HG03280 (cell line): Measurements from ENCODE around the gene APMAP.
"Not testable (repeated sequence)": the region's sequence is repeated elsewhere in the genome, so short reads cannot be mapped to it uniquely, and the experiment has no call there.

Experiments used
- ATAC-seq: cut with Tn5 transposase; IDR thresholded peaks from one replicate; pipeline ENCODE4 v1.9.1; 2021; ENCODE audit warnings: mild to moderate bottlenecking, moderate library complexity; ENCODE audit not compliant: unreplicated experiment

APMAP gene

DNA sequence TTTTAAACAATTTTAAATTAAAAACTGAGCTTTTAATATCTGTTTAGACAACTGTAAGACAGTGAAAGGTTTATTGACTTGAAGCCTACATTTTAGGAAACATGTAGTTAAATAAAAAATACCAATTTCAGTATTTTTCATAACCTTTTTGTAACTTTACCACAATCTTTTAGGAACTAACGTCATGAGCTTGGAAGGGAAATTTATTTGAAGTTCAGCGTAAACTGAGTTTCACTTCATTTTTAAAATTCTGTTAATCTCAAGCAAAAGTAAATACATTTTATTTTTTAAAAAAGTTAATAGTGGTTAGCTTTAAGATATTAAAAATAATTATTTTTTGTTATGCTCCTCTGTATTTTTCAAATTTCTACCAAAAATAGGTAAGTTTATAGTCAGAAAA lies 38.0 kb downstream of the APMAP start:
- no peak for ATAC-seq

DNA sequence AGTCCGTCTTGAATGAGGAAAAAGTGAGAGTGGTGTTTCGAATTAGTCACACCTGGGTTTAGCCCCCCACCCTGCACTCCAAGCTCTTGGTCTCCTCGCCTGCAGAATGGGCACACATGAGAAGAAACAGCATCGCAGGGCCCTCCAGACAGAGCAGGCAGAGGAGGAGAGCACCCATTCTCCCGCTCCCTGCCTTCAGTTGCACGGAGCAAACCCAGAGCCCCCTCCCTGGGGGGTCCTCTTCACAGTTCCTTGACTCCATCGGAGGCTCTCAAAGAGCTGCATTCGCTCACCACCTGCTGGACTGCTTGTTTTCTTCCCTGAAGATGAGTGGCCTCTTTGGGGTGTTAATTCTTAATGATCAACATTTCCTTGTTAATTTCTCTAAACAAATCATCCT lies 38.4 kb downstream of the APMAP start:
- no peak for ATAC-seq

DNA sequence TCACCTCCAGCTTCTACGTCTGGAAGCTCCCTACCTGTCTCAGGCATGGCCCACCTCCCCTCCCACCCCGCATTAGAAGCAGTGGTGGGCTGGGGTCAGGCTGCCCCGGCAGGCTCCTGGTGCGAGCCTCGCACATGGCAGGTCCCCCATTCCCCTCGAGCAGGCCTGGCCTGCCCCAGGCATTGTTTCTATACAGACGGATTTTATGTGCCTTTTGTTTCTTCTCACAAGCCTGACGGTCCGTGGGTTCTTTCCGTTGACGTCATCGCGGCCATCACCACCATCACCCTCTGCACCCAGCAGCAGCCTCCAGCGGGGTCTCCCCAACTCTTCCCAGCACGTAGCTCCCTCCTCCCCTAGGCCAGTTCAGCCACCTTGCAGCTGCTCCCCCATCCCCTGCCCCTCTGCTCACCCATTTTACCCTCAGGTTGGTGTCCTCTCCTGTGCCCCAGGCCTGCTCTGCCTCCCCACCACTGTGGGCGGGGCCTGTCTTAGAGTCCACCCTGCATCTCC lies 38.9 kb downstream of the APMAP start:
- ATAC-seq: no peak

DNA sequence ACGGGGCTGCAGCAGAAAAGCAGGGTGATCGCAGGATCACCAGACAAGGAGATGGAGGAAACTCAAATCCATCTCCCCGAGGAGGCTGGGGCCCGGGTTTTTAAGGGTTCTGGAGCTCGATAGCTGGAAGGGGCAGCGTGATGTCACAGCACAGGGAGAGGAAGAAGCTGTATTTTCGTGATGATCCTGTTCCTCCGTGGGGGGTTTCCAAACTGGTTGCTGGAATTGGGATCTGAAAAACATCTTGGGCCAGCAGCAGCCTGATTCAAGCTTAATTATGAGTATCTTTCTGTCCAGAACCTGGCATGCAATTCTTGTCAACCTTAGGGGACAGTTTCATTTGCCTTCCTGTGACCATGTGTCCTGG lies 39.4 kb downstream of the APMAP start:
- ATAC-seq: no peak

DNA sequence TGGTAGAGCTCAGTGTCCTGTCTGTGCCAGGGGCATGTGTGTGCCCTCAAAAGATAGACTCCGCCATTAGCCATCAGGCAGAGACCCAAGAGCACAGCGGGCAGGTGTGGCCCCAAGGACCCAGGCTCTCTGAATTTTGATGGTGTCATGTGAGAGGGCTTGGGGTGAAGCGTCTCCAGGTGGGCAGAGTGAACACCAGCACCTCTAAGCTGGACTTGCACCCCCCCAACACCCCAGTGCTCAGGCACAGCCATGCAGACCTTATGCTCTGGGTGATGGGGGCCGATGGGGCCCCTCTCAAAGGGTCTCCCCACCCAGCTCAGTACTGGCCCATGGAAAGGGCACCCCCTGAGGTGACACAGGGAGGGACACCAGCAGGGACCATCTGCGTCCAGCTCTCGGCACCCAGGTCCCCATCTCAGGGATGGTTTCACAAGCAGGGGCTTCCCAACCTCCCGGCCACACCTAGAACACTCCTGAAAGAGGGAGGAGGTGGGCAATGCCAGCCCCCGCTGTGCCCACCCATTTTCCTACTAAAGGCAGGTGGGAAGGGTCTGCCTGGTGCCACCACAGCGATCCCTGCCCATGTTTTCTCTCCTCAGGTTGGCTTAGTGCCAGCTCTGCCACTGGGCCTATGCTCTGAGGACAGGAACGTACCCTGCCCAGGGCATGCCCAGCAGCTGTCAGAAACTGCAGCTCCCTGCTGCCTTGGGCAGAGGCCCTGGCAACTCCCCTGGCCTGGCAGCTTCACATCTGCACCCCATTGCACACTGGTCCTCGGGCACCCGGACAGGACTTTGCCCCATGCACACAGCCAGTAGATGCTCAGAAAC lies 40.0 kb downstream of the APMAP start:
- no peak for ATAC-seq

DNA sequence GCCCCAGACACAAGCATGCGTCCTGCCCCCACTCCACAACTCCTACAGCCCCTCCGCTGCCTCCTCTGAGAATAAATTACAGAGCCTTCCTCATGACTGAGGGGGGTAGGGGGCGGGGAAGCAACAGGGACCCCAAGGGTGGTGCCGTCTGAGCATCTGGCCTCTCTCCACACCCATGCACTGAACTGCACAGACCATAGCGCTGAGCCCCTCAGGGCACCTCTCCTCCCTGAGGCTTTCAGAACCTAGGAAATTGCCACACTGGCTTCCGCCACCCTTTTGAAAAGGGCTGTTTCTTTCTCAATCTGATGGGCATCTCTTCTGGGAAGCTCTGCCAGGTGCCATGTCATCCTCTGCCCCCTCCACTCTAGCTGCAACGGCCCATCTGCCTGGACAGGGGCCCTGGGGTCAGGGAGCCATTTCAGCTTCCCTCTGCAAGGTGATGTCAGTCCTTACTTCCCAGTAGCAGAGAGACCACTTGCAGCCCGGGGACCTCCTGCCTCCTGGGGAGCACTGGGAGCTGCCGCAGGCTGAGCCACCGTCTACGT lies 40.9 kb downstream of the APMAP start:
- ATAC-seq: no peak

DNA sequence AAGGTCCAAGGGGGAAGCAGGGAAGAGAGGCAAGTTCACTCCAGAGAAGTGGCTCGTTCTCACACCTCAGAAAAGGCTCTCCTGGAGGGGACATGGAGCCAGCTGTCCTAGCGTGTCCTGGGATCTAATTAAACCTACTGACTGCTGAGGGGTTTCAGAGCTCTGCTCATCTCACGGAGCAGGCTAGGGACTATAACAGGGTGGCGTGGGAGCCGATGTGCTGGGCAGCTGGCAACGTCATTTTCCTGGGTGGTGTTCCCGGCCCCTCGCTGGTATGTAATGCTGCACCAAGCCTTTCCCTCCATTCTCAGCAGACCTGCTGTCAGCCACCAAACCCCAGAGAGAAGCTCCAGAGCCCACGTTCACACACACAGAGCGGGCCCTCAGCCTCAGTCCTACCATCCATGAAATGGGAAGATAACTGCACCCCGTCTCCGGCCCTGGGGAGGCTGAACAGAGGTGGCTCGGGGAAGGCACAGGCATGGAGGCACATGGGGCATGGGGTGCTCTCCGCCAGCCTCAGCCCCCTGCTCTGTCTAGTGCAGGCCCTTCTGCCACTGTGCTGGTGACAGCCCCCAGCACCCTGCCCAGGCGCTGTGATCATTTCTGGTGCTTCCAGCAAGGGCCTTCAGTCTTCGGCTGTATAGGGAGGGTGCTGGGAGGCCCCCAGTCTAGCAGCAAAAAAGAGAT lies 41.6 kb downstream of the APMAP start:
- ATAC-seq: no peak

DNA sequence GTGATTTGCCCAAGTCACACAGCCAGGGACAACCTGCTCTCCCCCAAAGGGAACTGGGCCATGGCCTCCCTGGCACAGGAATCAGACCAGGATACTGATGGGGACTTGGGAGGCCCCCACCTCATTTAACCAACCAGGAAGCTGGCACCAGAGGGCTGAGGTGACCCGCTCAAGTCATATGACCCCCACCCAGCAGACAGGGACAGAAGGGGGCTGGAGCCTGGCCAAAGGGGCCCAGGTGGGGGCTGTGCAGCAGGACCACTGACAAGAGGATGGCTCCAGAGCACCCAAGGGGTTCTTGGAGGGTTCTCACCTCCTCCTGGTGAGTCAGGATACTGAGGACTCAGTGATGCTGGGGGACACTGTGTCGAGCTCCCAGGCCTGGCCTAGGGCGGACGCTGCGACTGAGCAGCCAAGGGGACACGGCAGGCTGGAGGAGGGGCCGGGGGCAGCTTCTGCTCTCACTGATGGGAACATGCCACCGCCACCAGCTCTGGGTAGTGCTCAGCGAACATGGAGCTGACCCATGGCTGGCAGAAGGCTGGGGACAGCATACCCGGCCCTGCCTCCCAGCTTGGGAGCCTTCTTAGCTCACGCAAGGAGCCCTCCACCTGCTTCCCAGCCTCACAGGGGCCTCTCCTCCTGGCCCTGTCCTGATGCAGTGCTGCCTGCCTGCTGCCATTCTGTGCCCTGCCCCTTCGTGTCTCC lies 42.3 kb downstream of the APMAP start:
- ATAC-seq: no peak

DNA sequence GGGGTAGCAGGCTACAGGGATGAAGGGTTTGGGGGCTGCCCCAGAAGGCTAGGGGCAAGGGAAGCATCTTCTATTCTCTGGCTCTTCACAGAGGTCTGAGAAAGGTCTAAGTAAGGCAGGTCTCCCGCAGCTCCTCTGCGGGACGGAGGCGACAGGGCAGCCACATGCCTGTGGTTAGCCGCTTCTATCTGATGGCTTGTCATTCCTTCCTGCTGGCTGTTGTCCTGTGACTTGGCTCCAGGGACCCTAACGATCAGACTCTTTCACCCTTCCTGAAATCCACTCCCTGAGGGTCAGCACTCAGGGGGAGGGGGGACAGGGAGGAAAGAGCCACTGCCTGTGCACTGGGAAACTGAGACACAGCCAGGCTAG lies 42.8 kb downstream of the APMAP start:
- no peak for ATAC-seq

DNA sequence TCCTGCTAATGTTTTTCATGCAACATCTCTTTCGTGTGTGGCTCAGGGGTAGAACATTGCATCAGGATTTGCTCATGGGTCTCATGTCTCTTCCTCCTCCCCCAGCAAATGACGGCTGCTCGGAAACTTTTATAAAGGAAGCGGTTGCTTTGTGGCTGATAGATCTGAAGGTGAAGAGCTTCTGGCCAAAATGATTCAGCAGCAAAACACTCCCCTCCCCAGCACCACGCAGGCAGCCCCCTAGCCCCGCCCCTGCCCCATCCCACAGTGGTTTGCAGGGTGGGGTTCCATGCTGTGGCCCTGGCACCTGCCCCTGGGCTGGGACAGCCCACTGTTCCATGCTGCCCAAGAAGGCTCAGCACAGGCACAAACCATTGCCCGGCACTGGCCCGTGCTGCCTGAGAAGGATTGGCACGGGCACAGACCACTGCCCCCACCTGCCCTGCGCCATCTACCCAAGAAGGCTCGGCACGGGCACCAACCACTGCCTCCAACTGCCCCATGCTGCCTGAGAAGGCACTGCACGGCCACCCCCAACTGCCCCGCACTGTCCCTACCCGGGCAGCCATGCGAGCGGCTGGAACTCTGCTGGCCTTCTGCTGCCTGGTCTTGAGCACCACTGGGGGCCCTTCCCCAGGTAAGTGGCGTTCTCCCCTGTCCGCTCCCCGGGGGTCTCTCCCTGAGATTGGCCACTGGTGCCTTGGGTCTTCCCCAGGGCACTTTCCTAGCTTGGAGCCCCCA lies 43.4 kb downstream of the APMAP start, which contains the start of gene CST7:
CST7 (plus strand) TSS at position 331 of the 741 bp plus-strand sequence; CDS start at position 568, 237 bp downstream.
- no peak for ATAC-seq

DNA sequence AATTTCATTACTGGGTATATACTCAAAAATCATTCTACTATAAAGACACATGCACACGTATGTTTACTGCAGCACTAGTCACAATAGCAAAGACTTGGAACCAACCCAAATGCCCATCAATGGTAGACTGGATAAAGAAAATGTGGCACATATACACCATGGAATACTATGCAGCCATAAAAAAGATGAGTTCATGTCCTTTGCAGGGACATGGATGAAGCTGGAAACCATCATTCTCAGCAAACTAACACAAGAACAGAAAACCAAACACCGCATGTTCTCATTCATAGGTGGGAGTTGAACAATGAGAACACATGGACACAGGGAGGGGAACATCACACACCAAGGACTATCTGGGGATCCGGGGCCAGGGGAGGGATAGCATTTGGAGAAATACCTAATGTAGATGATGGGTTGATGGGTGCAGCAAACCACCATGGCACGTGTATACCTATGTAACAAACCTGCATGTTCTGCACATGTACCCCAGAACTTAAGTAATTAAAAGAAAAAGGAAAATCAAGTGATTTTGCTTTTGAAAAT lies 44.1 kb downstream of the APMAP start:
- not testable (repeated sequence) for ATAC-seq

DNA sequence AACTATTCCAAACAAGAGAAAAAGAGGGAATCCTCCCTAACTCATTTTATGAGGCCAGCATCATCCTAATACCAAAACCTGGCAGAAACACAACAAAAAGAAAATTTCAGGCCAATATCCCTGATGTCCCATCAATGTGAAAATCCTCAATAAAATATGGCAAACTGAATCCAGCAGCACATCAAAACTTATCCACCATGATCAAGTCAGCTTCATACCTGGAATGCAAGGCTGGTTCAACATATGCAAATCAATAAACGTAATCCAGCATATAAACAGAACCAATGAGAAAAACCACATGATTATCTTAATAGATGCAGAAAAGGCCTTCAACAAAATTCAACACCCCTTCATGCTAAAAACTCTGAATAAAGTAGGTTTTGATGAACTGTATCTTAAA lies 46.2 kb downstream of the APMAP start:
- not testable (repeated sequence) for ATAC-seq

DNA sequence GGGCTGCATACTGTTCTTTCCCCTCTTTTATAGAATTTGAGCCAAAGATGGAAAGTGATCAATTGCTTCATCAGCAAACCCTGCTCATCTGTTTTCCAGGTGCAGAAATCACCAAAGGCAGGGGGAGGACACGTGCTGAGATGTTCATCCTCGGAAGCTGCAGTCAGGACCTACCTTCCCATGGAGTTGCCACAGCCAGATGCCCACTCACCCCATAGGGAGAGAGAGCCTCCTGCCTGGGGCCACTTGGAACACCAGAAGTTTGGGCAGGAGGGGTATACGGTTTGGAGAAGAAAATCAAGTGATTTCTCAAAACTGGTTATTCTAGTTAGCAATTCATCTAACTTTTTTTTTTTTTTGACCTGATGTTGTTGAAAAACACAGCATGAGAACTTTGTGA lies 48.8 kb downstream of the APMAP start:
- ATAC-seq: no peak

DNA sequence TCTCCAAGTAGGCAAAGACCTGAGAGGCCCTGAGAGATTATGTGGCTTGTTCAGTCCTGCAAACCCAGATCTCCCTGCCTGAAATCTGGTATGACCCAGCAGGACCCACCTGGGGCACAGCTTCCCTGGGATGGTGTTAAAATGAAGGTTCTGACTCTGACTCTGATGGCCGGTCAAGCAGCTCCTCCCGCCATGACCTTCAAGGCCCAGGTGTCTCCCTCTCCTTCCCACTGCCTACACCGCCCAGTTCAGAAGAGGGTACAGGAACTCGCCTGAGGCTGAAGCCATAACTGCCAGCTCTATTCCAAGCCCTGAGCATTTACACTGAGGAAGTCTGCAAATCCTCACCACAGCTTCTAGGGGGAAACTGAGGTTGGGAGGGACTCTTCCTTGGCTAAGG lies 49.4 kb downstream of the APMAP start:
- no peak for ATAC-seq

DNA sequence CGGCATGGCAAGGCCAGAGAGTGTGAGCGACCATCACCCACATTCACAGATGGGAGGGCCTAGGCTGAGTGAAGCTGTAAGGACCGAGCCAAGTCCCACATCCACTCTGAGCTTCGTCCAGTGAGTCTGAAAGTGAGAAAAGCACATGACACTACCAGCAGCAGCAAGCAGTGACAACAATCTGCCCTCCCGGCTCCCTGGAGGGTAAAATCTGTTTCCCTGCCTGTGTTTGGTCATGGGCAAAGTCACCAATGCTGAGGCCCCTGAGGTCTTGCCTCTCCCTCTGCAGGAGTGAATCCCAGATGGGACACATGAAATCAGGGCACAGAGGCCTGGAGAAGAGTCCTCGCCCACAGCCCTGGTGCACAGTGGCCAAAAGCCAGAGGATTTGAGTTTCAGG lies 49.9 kb downstream of the APMAP start:
- ATAC-seq: no peak

DNA sequence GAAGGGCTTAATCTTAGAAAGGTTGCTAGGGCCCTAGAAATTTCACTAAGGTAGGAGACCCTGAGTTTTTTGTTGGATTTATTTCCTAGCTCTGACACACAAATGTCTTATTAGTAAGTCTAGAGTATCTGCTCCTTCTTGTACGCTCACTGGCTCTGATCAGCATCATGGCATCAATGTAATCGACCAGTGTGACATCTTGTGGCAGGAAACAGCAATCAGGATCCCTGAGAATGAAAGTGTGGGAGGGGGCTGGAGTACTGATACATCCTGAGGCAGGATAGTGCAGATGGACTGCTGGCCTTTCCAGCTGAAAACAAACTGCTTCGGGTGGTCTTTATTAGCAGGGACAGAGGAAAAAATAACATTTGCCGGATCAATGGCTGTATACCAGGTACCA lies 53.5 kb downstream of the APMAP start:
- no peak for ATAC-seq

DNA sequence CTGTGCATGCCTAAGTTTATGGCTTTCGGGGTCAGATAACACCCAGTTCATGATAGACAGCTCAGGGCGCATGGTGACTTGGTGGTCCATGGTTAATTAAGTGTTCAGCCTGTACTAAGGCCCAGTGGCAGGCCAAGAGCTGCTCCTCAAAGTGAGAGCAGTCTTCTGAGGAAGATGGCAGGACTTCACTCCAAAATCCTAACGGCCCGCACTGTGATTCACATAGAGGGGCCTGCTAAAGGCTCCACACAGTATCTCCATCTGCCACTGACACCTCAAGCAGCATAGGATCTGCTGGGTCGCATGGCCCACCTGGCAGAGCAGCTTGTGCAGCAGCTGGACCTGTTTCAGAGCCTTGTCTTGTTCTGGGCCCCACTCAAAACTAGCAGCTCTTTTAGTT lies 54.1 kb downstream of the APMAP start:
- ATAC-seq: no peak

DNA sequence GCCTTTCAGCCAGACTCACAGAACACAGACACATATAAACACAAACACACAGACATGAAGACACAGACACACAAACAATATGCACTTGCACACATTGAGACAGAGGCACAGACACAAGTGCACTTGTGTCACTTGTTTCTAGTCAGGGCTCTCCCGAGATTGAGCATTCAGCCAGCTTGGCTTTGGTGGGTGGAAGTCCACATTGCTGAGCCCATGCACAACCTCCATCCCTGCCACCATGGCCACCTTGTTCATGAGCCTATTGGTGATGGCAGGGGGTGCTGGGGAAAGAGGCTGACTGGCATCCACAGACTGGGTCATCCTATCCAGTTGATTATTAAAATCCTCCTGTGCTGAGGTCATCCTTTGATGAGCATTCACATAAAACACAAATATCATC lies 55.0 kb downstream of the APMAP start:
- ATAC-seq: no peak

DNA sequence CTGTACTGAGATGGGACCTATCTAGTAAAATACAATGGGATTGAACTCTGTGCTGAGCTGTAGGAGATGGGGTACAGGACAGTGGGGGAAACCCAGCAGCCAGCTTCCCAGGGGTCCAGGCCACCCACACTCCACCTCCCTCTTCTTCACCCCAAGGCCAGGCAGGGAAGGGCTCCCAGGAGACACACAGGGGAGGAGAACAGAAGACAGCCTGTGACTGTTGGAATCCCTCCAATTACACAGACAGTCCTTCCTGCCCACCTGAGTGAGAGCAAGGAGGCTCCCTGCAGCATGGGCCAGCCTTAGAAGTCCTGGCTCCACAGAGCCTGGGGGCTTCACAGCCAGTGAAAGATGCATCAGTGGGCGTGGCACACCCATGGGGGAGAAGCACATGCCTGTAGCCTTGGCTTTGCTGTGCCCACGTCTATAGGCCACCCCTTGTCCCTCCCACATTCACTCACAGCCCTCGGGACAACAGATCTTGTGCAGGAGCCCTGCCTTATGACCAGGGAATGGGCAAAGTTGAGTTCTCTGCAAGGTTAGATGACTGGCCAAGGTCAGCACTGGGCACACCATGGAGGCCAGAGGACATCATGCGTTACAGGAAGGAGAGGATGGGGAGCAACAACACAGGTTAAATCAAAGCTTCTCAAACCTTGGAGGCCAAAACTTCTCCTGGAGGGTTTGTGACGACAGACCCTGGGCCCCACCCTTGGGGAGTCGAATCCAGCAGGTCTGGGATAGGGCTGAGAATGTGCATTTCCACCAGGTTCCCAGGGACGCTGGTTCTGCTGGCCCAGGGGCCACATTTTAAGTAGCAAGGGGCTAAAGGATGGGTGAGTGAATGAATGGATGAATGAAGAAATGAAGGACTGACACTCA lies 55.8 kb downstream of the APMAP start:
- ATAC-seq: no peak
